Fibroblast of skin of right quadriceps (primary cell): ENCODE measurements around the gene APOL2.
A peak's percentile ranks its signal among the peaks of the same experiment; 100 is the strongest.
"Not testable (repeated sequence)": the region's sequence is repeated elsewhere in the genome, so short reads cannot be mapped to it uniquely, and the experiment has no call there.

Experiments
- DNase-seq: peaks from one replicate; pipeline ENCODE4 v3.0.0-alpha.2; 2013

APOL2 gene

GRCh38 chr22:36196254-36197064 lies 42.9 kb downstream of the APOL2 start:
- DNase-seq, result peak; percentile 45

- peak; percentile 76 for DNase-seq
Measured at GRCh38 chr22:36194971-36195370, 44.4 kb downstream of the APOL2 start.

- DNase-seq, result no peak
Measured at GRCh38 chr22:36194385-36194784, 44.9 kb downstream of the APOL2 start.

GRCh38 chr22:36193577-36193976 lies 45.8 kb downstream of the APOL2 start:
- no peak for DNase-seq

GRCh38 chr22:36193171-36193570 lies 46.2 kb downstream of the APOL2 start:
- DNase-seq, result no peak

- DNase-seq, result peak; percentile 43
Measured at GRCh38 chr22:36192542-36192941, 46.8 kb downstream of the APOL2 start.

- DNase-seq, result no peak
Measured at GRCh38 chr22:36191106-36191836, 48.1 kb downstream of the APOL2 start.

GRCh38 chr22:36187862-36188261 lies 51.5 kb downstream of the APOL2 start:
- not testable (repeated sequence) for DNase-seq

GRCh38 chr22:36185828-36186624 lies 53.3 kb downstream of the APOL2 start:
- no peak for DNase-seq

- DNase-seq, result peak; percentile 56
Measured at GRCh38 chr22:36184433-36185025, 54.8 kb downstream of the APOL2 start.

- no peak for DNase-seq
Measured at GRCh38 chr22:36183446-36183845, 55.9 kb downstream of the APOL2 start.

GRCh38 chr22:36182857-36183256 lies 56.5 kb downstream of the APOL2 start:
- DNase-seq, result no peak

- no peak for DNase-seq
Measured at GRCh38 chr22:36182056-36182455, 57.3 kb downstream of the APOL2 start.

- no peak for DNase-seq
Measured at GRCh38 chr22:36180928-36181327, 58.4 kb downstream of the APOL2 start.

GRCh38 chr22:36180038-36180880 lies 59.1 kb downstream of the APOL2 start:
- peak; percentile 48 for DNase-seq

GRCh38 chr22:36177160-36177559 lies 62.2 kb downstream of the APOL2 start:
- no peak for DNase-seq
